Measurements from ENCODE around the gene RMC1.
"Not testable (repeated sequence)": the region's sequence is repeated elsewhere in the genome, so short reads cannot be mapped to it uniquely, and the experiment has no call there.

RMC1 gene

GRCh38 chr18:23498877-23499276 lies 4.4 kb upstream of the RMC1 start:
- no peak for FAIRE-seq

GRCh38 chr18:23499291-23499781 lies 4.0 kb upstream of the RMC1 start:
- FAIRE-seq, result no peak

GRCh38 chr18:23501626-23502025 lies 1.7 kb upstream of the RMC1 start:
- no peak for FAIRE-seq

GRCh38 chr18:23502516-23503037 lies 734 bp upstream of the RMC1 start:
- FAIRE-seq, result no peak

- FAIRE-seq, result no peak
These were observed 643 bp downstream of the RMC1 start for GRCh38 chr18:23503963-23504344.

GRCh38 chr18:23504720-23505119 lies 1.4 kb downstream of the RMC1 start:
- no peak for FAIRE-seq

- FAIRE-seq, result no peak
These were observed 3.1 kb downstream of the RMC1 start for GRCh38 chr18:23506393-23506792.

GRCh38 chr18:23510923-23511322 lies 7.6 kb downstream of the RMC1 start:
- not testable (repeated sequence) for FAIRE-seq

GRCh38 chr18:23512216-23512615 lies 8.9 kb downstream of the RMC1 start:
- FAIRE-seq, result not testable (repeated sequence)

GRCh38 chr18:23512641-23513040 lies 9.3 kb downstream of the RMC1 start:
- FAIRE-seq, result peak; percentile 88

GRCh38 chr18:23515911-23516546 lies 12.7 kb downstream of the RMC1 start:
- no peak for FAIRE-seq

- no peak for FAIRE-seq
These were observed 16.4 kb downstream of the RMC1 start for GRCh38 chr18:23519734-23520133.

GRCh38 chr18:23521271-23521670 lies 18.0 kb downstream of the RMC1 start:
- FAIRE-seq, result no peak

GRCh38 chr18:23521907-23522306 lies 18.6 kb downstream of the RMC1 start:
- no peak for FAIRE-seq

- FAIRE-seq, result no peak
These were observed 20.3 kb downstream of the RMC1 start for GRCh38 chr18:23523429-23524212.

- FAIRE-seq, result no peak
These were observed 20.9 kb downstream of the RMC1 start for GRCh38 chr18:23524213-23524707.

- FAIRE-seq, result no peak
These were observed 23.3 kb downstream of the RMC1 start for GRCh38 chr18:23526501-23527063.

- no peak for FAIRE-seq
These were observed 25.5 kb downstream of the RMC1 start for GRCh38 chr18:23528580-23529472.

GRCh38 chr18:23529604-23530003 lies 26.3 kb downstream of the RMC1 start:
- no peak for FAIRE-seq

GRCh38 chr18:23530195-23530594 lies 26.9 kb downstream of the RMC1 start:
- no peak for FAIRE-seq

GRCh38 chr18:23531912-23532311 lies 28.6 kb downstream of the RMC1 start:
- no peak for FAIRE-seq

GRCh38 chr18:23532848-23533247 lies 29.5 kb downstream of the RMC1 start:
- FAIRE-seq, result no peak

All from endometrium (tissue), 2 donors.